Measurements from ENCODE around the gene CTDSPL.

Gene CTDSPL

GRCh38 chr3:37885814-37886213 is 24.1 kb downstream of the CTDSPL start:
- Histone ChIP-seq H3K4me3 (ENCODE audit: insufficient read length, low read depth) (no peak overlapping the region), H3K9me3 (ENCODE audit: insufficient read depth, low read length) (no peaks in the 10 kb centered on the region), H3K9ac (ENCODE audit: insufficient read length, low read depth) (no peak overlapping the region), H3K36me3 (ENCODE audit: insufficient read depth, insufficient read length, low read length) (no peaks in the 10 kb centered on the region), H3K27me3 (ENCODE audit: insufficient read depth, insufficient read length) (no peaks in the 10 kb centered on the region), H3K4me1 (ENCODE audit: insufficient read depth, insufficient read length) (no peaks in the 10 kb centered on the region)
- DNase-seq (ENCODE audit: low read depth, low spot score) = no peak
- TF ChIP-seq ZNF274 (IDR thresholded peaks at IDR 0.05; ENCODE audit: low read depth, low read length) (no peak), SUZ12 (IDR thresholded peaks at IDR 0.05; ENCODE audit: extremely low read depth, insufficient read depth, insufficient read length) (no peak), YY1 (IDR thresholded peaks at IDR 0.05; ENCODE audit: insufficient read depth, insufficient read length) (no peak)

- no peaks in the 10 kb centered on the region for H3K4me1 ChIP-seq (ENCODE audit: insufficient read depth, insufficient read length)
- H3K4me3 ChIP-seq (ENCODE audit: insufficient read length, low read depth) = no peak overlapping the region
- H3K9ac ChIP-seq (ENCODE audit: insufficient read length, low read depth) = no peak overlapping the region
- H3K9me3 ChIP-seq (ENCODE audit: insufficient read depth, low read length) = no peaks in the 10 kb centered on the region
- no peak for DNase-seq (ENCODE audit: low read depth, low spot score)
- H3K36me3 ChIP-seq (ENCODE audit: insufficient read depth, insufficient read length, low read length) = no peaks in the 10 kb centered on the region
- TF ChIP-seq YY1 (IDR thresholded peaks at IDR 0.05; ENCODE audit: insufficient read depth, insufficient read length) = no peak
- no peak for TF ChIP-seq ZNF274 (IDR thresholded peaks at IDR 0.05; ENCODE audit: low read depth, low read length)
- TF ChIP-seq SUZ12 (IDR thresholded peaks at IDR 0.05; ENCODE audit: extremely low read depth, insufficient read depth, insufficient read length) = no peak
- H3K27me3 ChIP-seq (ENCODE audit: insufficient read depth, insufficient read length) = no peaks in the 10 kb centered on the region
Observed at GRCh38 chr3:37886395-37886794, 24.7 kb downstream of the CTDSPL start.

- TF ChIP-seq SUZ12 (IDR thresholded peaks at IDR 0.05; ENCODE audit: extremely low read depth, insufficient read depth, insufficient read length) (no peak), ZNF274 (IDR thresholded peaks at IDR 0.05; ENCODE audit: low read depth, low read length) (no peak), YY1 (IDR thresholded peaks at IDR 0.05; ENCODE audit: insufficient read depth, insufficient read length) (no peak)
- Histone ChIP-seq H3K9me3 (ENCODE audit: insufficient read depth, low read length) (no peaks in the 10 kb centered on the region), H3K27me3 (ENCODE audit: insufficient read depth, insufficient read length) (no peaks in the 10 kb centered on the region), H3K36me3 (ENCODE audit: insufficient read depth, insufficient read length, low read length) (no peaks in the 10 kb centered on the region), H3K4me3 (ENCODE audit: insufficient read length, low read depth) (no peak overlapping the region), H3K9ac (ENCODE audit: insufficient read length, low read depth) (no peak overlapping the region), H3K4me1 (ENCODE audit: insufficient read depth, insufficient read length) (no peaks in the 10 kb centered on the region)
- DNase-seq (ENCODE audit: low read depth, low spot score) = no peak
Observed at GRCh38 chr3:37887062-37887461, 25.4 kb downstream of the CTDSPL start.

GRCh38 chr3:37887824-37888223 is 26.1 kb downstream of the CTDSPL start:
- Histone ChIP-seq H3K9ac (ENCODE audit: insufficient read length, low read depth) (no peak overlapping the region), H3K4me3 (ENCODE audit: insufficient read length, low read depth) (no peak overlapping the region), H3K36me3 (ENCODE audit: insufficient read depth, insufficient read length, low read length) (no peaks in the 10 kb centered on the region), H3K27me3 (ENCODE audit: insufficient read depth, insufficient read length) (no peaks in the 10 kb centered on the region), H3K4me1 (ENCODE audit: insufficient read depth, insufficient read length) (no peaks in the 10 kb centered on the region), H3K9me3 (ENCODE audit: insufficient read depth, low read length) (no peaks in the 10 kb centered on the region)
- DNase-seq (ENCODE audit: low read depth, low spot score) = no peak
- TF ChIP-seq SUZ12 (IDR thresholded peaks at IDR 0.05; ENCODE audit: extremely low read depth, insufficient read depth, insufficient read length) = no peak

GRCh38 chr3:37888421-37888820 is 26.7 kb downstream of the CTDSPL start:
- Histone ChIP-seq H3K27me3 (ENCODE audit: insufficient read depth, insufficient read length) (no peaks in the 10 kb centered on the region), H3K9ac (ENCODE audit: insufficient read length, low read depth) (no peak overlapping the region), H3K4me1 (ENCODE audit: insufficient read depth, insufficient read length) (no peaks in the 10 kb centered on the region), H3K4me3 (ENCODE audit: insufficient read length, low read depth) (no peak overlapping the region), H3K9me3 (ENCODE audit: insufficient read depth, low read length) (no peaks in the 10 kb centered on the region), H3K36me3 (ENCODE audit: insufficient read depth, insufficient read length, low read length) (no peaks in the 10 kb centered on the region)
- DNase-seq (ENCODE audit: low read depth, low spot score) = no peak
- TF ChIP-seq ZNF274 (IDR thresholded peaks at IDR 0.05; ENCODE audit: low read depth, low read length) (no peak), SUZ12 (IDR thresholded peaks at IDR 0.05; ENCODE audit: extremely low read depth, insufficient read depth, insufficient read length) (no peak), YY1 (IDR thresholded peaks at IDR 0.05; ENCODE audit: insufficient read depth, insufficient read length) (no peak)

- H3K9ac ChIP-seq (ENCODE audit: insufficient read length, low read depth) = no peak overlapping the region
- TF ChIP-seq ZNF274 (IDR thresholded peaks at IDR 0.05; ENCODE audit: low read depth, low read length) (no peak), YY1 (IDR thresholded peaks at IDR 0.05; ENCODE audit: insufficient read depth, insufficient read length) (no peak), SUZ12 (IDR thresholded peaks at IDR 0.05; ENCODE audit: extremely low read depth, insufficient read depth, insufficient read length) (no peak)
- no peaks in the 10 kb centered on the region for H3K9me3 ChIP-seq (ENCODE audit: insufficient read depth, low read length)
- DNase-seq (ENCODE audit: low read depth, low spot score) = no peak
- H3K36me3 ChIP-seq (ENCODE audit: insufficient read depth, insufficient read length, low read length) = no peaks in the 10 kb centered on the region
- H3K4me1 ChIP-seq (ENCODE audit: insufficient read depth, insufficient read length) = no peaks in the 10 kb centered on the region
- H3K4me3 ChIP-seq (ENCODE audit: insufficient read length, low read depth) = no peak overlapping the region
- H3K27me3 ChIP-seq (ENCODE audit: insufficient read depth, insufficient read length) = no peaks in the 10 kb centered on the region
Observed at GRCh38 chr3:37890522-37890921, 28.8 kb downstream of the CTDSPL start.

GRCh38 chr3:37891227-37891626 is 29.5 kb downstream of the CTDSPL start:
- H3K27me3 ChIP-seq (ENCODE audit: insufficient read depth, insufficient read length) = no peaks in the 10 kb centered on the region
- no peak for TF ChIP-seq YY1 (IDR thresholded peaks at IDR 0.05; ENCODE audit: insufficient read depth, insufficient read length)
- no peak for TF ChIP-seq ZNF274 (IDR thresholded peaks at IDR 0.05; ENCODE audit: low read depth, low read length)
- no peak for TF ChIP-seq SUZ12 (IDR thresholded peaks at IDR 0.05; ENCODE audit: extremely low read depth, insufficient read depth, insufficient read length)
- no peak overlapping the region for H3K4me3 ChIP-seq (ENCODE audit: insufficient read length, low read depth)
- no peaks in the 10 kb centered on the region for H3K36me3 ChIP-seq (ENCODE audit: insufficient read depth, insufficient read length, low read length)
- H3K9me3 ChIP-seq (ENCODE audit: insufficient read depth, low read length) = no peaks in the 10 kb centered on the region
- H3K9ac ChIP-seq (ENCODE audit: insufficient read length, low read depth) = no peak overlapping the region
- DNase-seq (ENCODE audit: low read depth, low spot score) = no peak
- H3K4me1 ChIP-seq (ENCODE audit: insufficient read depth, insufficient read length) = no peaks in the 10 kb centered on the region
